HepG2 (cell line): Measurements from ENCODE around the gene GYG1. TPM values are rescaled to one million over a fixed set of nuclear protein-coding genes. Genes with fewer than 3 reads are reported as not detected.

Source experiments
- ATAC-seq: fragments of 200-7000 bp; cut with Tn5 transposase; 3 replicates; pipeline ENCODE4 v1.9.1; 2020; ENCODE audit warnings: mild to moderate bottlenecking, moderate library complexity
- BruUV-seq: library from RNA; stranded (reverse); fragments of 400-500 nt; replicated peaks from 2 replicates; lab custom pipeline; 2021; lab: Mats Ljungman, UMichigan
- CTCF ChIA-PET: fragments of 300-600 bp; formaldehyde crosslinking; extraction: SDS; loops from one replicate; lab custom pipeline; 2021; ENCODE audit warnings: low total read pairs, inconsistent platforms, low intra/inter-chr PET ratio; lab: Yijun Ruan, JAX
- POLR2A ChIA-PET: fragments of 350-600 bp; sonication (Branson Sonifier 250); formaldehyde crosslinking; loops from one replicate; lab custom pipeline; 2020; ENCODE audit warnings: antibody characterized with exemption, inconsistent platforms; lab: Yijun Ruan, JAX
- DNase-seq: peaks from one replicate; pipeline ENCODE4 v3.0.0-alpha.2; 2015; ENCODE audit warnings: low spot score
- FAIRE-seq: peaks from 3 replicates; lab custom pipeline; 2011; peaks lifted over from hg19 to GRCh38; lab: Jason Lieb, UNC
- H2AFZ ChIP-seq: one replicate; pipeline ENCODE4 v1.6.1; 2011; ENCODE audit warnings: low read length, inconsistent platforms
- H3K27ac ChIP-seq: fragments of 300-600 bp; 3 replicates; pipeline ENCODE4 v1.8.0; 2011; ENCODE audit warnings: mixed run types, mild to moderate bottlenecking, mixed read lengths, low read length, inconsistent platforms; ENCODE audit not compliant: insufficient read depth; ENCODE audit errors: extremely low read length
- H3K27me3 ChIP-seq, 2 experiments: fragments of 200-600 bp in 1 of 2; 2 replicates in 1 of 2; 3 replicates in 1 of 2; pipeline versions ENCODE4 v1.6.0 to v1.8.0; 2011; ENCODE audit warnings: low read length in 2 of 2, mild to moderate bottlenecking in 2 of 2, moderate library complexity in 2 of 2, inconsistent platforms in 1 of 2; ENCODE audit not compliant: insufficient read depth in 2 of 2, control insufficient read depth in 1 of 2
- H3K36me3 ChIP-seq, 2 experiments: fragments of 200-600 bp in 1 of 2; replicated peaks in 1 of 2; 2 replicates in 1 of 2; 3 replicates in 1 of 2; pipeline versions ENCODE4 v1.5.1 to v1.8.0; 2011; ENCODE audit warnings: low read length in 2 of 2, inconsistent platforms in 1 of 2; ENCODE audit not compliant: insufficient read depth in 2 of 2, control insufficient read depth in 1 of 2
- H3K4me1 ChIP-seq: 2 replicates; pipeline ENCODE4 v1.5.1; 2012; ENCODE audit warnings: low read length, inconsistent platforms; ENCODE audit not compliant: insufficient read depth
- H3K4me2 ChIP-seq: 2 replicates; pipeline ENCODE4 v1.6.0; 2011; ENCODE audit warnings: low read depth, low read length, inconsistent platforms
- H3K4me3 ChIP-seq, 3 experiments: fragments of 200-600 bp in 1 of 3; sonication (generic), shearing (Covaris generic) in 1 of 3; replicated peaks in 1 of 3; 2 replicates each; pipeline ENCODE4 v1.5.1; 2011 to 2016; ENCODE audit warnings: low read length in 3 of 3, inconsistent platforms in 2 of 3, low read depth in 2 of 3, mild to moderate bottlenecking in 2 of 3, control low read depth in 1 of 3, mixed read lengths in 1 of 3; ENCODE audit not compliant: insufficient read depth in 1 of 3
- H3K79me2 ChIP-seq: one replicate; pipeline ENCODE4 v1.6.1; 2011; ENCODE audit warnings: low read length, inconsistent platforms; ENCODE audit not compliant: insufficient read depth
- H3K9ac ChIP-seq: 2 replicates; pipeline ENCODE4 v1.6.0; 2011; ENCODE audit warnings: mild to moderate bottlenecking, low read depth, low read length, inconsistent platforms; ENCODE audit not compliant: insufficient read depth
- H3K9me3 ChIP-seq: 2 replicates; pipeline ENCODE4 v1.5.1; 2012; ENCODE audit warnings: mild to moderate bottlenecking, low read length
- H4K20me1 ChIP-seq: 2 replicates; pipeline ENCODE4 v1.6.0; 2011; ENCODE audit warnings: inconsistent platforms, mild to moderate bottlenecking, low read length, moderate library complexity; ENCODE audit not compliant: insufficient read depth
- AHR ChIP-seq: IDR thresholded peaks from 2 replicates; pipeline ENCODE4 v1.6.1; 2018; ENCODE audit warnings: missing genetic modification reagents, missing compliant biosample characterization
- ARID3A ChIP-seq: IDR thresholded peaks from 2 replicates; pipeline ENCODE4 v1.6.1; 2012; ENCODE audit warnings: low read depth, low read length, improper control_type of control experiment
- CCDC6 ChIP-seq: sonication (generic); formaldehyde crosslinking; IDR thresholded peaks from 2 replicates; pipeline ENCODE4 v1.8.1; 2022; ENCODE audit warnings: mild to moderate bottlenecking, missing genetic modification reagents, moderate library complexity
- CEBPB ChIP-seq: IDR thresholded peaks from 2 replicates; pipeline ENCODE4 v1.6.1; 2011; ENCODE audit warnings: low read depth, low read length, improper control_type of control experiment, borderline replicate concordance
- HDAC6 ChIP-seq: fragments of 200-600 bp; sonication (generic); IDR thresholded peaks from 2 replicates; pipeline ENCODE4 v1.7.0; 2017; ENCODE audit warnings: mild to moderate bottlenecking, antibody characterized with exemption, low read length, low read depth
- KLF15 ChIP-seq: sonication (generic); formaldehyde crosslinking; IDR thresholded peaks from 2 replicates; pipeline ENCODE4 v1.8.1; 2023; ENCODE audit warnings: borderline replicate concordance, mild to moderate bottlenecking, inconsistent platforms, missing genetic modification reagents, mixed read lengths
- RELA ChIP-seq: sonication (generic); formaldehyde crosslinking; IDR thresholded peaks from 2 replicates; pipeline ENCODE4 v1.4.0; 2020; ENCODE audit warnings: missing genetic modification reagents
- SNAPC2 ChIP-seq: sonication (generic); formaldehyde crosslinking; IDR thresholded peaks from 2 replicates; pipeline ENCODE4 v1.8.1; 2022; ENCODE audit warnings: mild to moderate bottlenecking, missing genetic modification reagents
- ZFY ChIP-seq: sonication (generic); formaldehyde crosslinking; IDR thresholded peaks from 2 replicates; pipeline ENCODE4 v1.4.0; 2020; ENCODE audit warnings: missing genetic modification reagents
- ZNF687 ChIP-seq: sonication (generic); formaldehyde crosslinking; IDR thresholded peaks from 2 replicates; pipeline ENCODE4 v1.5.1; 2020; ENCODE audit warnings: mild to moderate bottlenecking, missing genetic modification reagents, moderate library complexity
- WGBS: methylation state at CpG from one replicate; pipeline ENCODE4 v1.1.6; 2017; ENCODE audit warnings: low lambda C conversion rate; 5-methylcytosine and 5-hydroxymethylcytosine counted together
- in situ Hi-C: cut with HindIII; loops from 2 replicates; pipeline ENCODE4 v1.10.0; 2017; ENCODE audit warnings: low pct_unique_long_range_greater_than_20kb; ENCODE audit not compliant: extremely low pct_ligation_motif_present
- intact Hi-C: fragments of 100-400 bp; cut with micrococcal nuclease; formaldehyde crosslinking; loops from one replicate; pipeline ENCODE4 v1.10.0; 2022; ENCODE audit not compliant: unreplicated experiment
- polyA plus RNA-seq, 8 experiments: library from polyadenylated mRNA; depleted of rRNA in 3 of 8; stranded (reverse) in 7 of 8; unstranded in 1 of 8; fragments of >200 nt; fragmentation: Illumina TruSeq in 4 of 8; extraction: Trizol in 4 of 8; gene quantifications; 2 replicates each; pipeline versions ENCODE4 v1.2.1 to v1.2.3, GENCODE V29; 2011 to 2016; ENCODE audit warnings: low read depth in 4 of 8, missing spikeins in 1 of 8, mixed read lengths in 1 of 8; ENCODE audit not compliant: insufficient read depth in 1 of 8
- total RNA-seq, 5 experiments: library from RNA; depleted of rRNA; stranded (reverse); fragments of >200 nt; fragmentation: Illumina TruSeq; extraction: Trizol; gene quantifications; 2 replicates each; pipeline ENCODE4 v1.2.3, GENCODE V29; 2016; ENCODE audit warnings: low read depth in 1 of 5

Gene GYG1
- total and polyA plus RNA-seq, 2 of the 13 experiments (the other 11 are each of a cell fraction or from before 2014, with no cell fraction given), result 15.7 to 28.1 TPM

GRCh38 chr3:149000206-149000745, 8.9 kb downstream of the GYG1 start:
- no peaks in the 10 kb centered on the region for H3K27me3 ChIP-seq
- ChIA-PET POLR2A (no interaction called here), CTCF (no interaction called here)
- FAIRE-seq (no peak), ATAC-seq (no peak)
- no peaks in the 10 kb centered on the region for H3K79me2 ChIP-seq
- H3K4me1 ChIP-seq, result peaks cover 10% of the 10 kb centered on the region; the same call in 1 of the 2 replicates
- no TSS peak for BruUV-seq
- H3K9ac ChIP-seq, result no peak overlapping the region
- 95% methylated on average over 3 of the region's 3 CpGs for WGBS
- peaks cover 3 to 17% of the 10 kb centered on the region in 2 experiments; a peak in 4 of 5 replicates for H3K36me3 ChIP-seq
- H3K4me2 ChIP-seq, result no peak overlapping the region
- TF ChIP-seq CEBPB, result peak; percentile 38; the same call in 1 of the 2 replicates
- TF ChIP-seq SNAPC2, result no peak
- TF ChIP-seq, all 625 proteins: peak for 1
- Histone ChIP-seq H3K9me3 (no peaks in the 10 kb centered on the region), H2AFZ (no peak overlapping the region), H3K4me3 (no peak overlapping the region), H3K27ac (no peak overlapping the region), H4K20me1 (no peaks in the 10 kb centered on the region)
- in situ Hi-C loops (no loop called here), intact Hi-C loops (no loop called here)
- DNase-seq, result no peak

GRCh38 chr3:149001727-149002126, 10.4 kb downstream of the GYG1 start:
- Histone ChIP-seq H3K27ac (no peak overlapping the region), H3K36me3 (peaks cover 2 to 13% of the 10 kb centered on the region in 2 experiments; a peak in 3 of 5 replicates), H2AFZ (no peak overlapping the region), H3K9me3 (no peaks in the 10 kb centered on the region), H3K79me2 (no peaks in the 10 kb centered on the region), H3K4me3 (no peak overlapping the region), H3K4me1 (peaks cover 10% of the 10 kb centered on the region; the same call in 1 of the 2 replicates), H3K27me3 (no peaks in the 10 kb centered on the region), H3K4me2 (no peak overlapping the region), H3K9ac (no peak overlapping the region), H4K20me1 (no peaks in the 10 kb centered on the region)
- ATAC-seq (no peak), FAIRE-seq (no peak), DNase-seq (no peak)
- BruUV-seq, result no TSS peak
- in situ Hi-C loops, result no loop called here
- 93% methylated on average over 3 of the region's 3 CpGs for whole genome bisulfite sequencing
- CTCF ChIA-PET, result no interaction called here
- intact Hi-C loops, result no loop called here
- POLR2A ChIA-PET, result no interaction called here
- TF ChIP-seq KLF15 (CRISPR knock-in tag) (no peak), ZFY (CRISPR knock-in tag) (no peak), AHR (no peak), ZNF687 (CRISPR knock-in tag) (no peak), ARID3A (no peak), HDAC6 (no peak), RELA (CRISPR knock-in tag) (no peak), CCDC6 (no peak), CEBPB (no peak)
